Activated CD8-positive, alpha-beta T cell treated with anti-CD3 and anti-CD28 coated beads for 36 hours (primary cell): ENCODE results near the gene KRTAP10-6. TPM values are rescaled to one million over a fixed set of nuclear protein-coding genes. Genes with fewer than 3 reads are reported as not detected.
"Not testable (repeated sequence)": the region's sequence is repeated elsewhere in the genome, so short reads cannot be mapped to it uniquely, and the experiment has no call there.

Source experiments
- ATAC-seq: fragments of 200-7000 bp; cut with Tn5 transposase; one replicate; pipeline ENCODE4 v1.10.0; 2021; ENCODE audit warnings: mild to moderate bottlenecking, moderate library complexity
- CTCF ChIA-PET: fragments of 350-600 bp; sonication (Branson Sonifier 250); formaldehyde crosslinking; loops from one replicate; lab custom pipeline; 2021; ENCODE audit warnings: antibody characterized with exemption; lab: Charles Lee
- POLR2A ChIA-PET: fragments of 350-600 bp; sonication (Branson Sonifier 250); formaldehyde crosslinking; loops from one replicate; lab custom pipeline; 2021; ENCODE audit warnings: antibody characterized with exemption; lab: Charles Lee
- DNase-seq: peaks from one replicate; pipeline ENCODE4 v3.0.0-alpha.2; 2020
- H3K27ac Mint-ChIP-seq: one replicate; pipeline ENCODE4 v1.8.0; 2021; ENCODE audit warnings: mild to moderate bottlenecking, mixed read lengths
- H3K27me3 Mint-ChIP-seq: one replicate; pipeline ENCODE4 v1.8.0; 2021; ENCODE audit warnings: mixed read lengths
- H3K36me3 Mint-ChIP-seq: one replicate; pipeline ENCODE4 v1.8.0; 2021; ENCODE audit warnings: low read depth, mixed read lengths
- H3K4me1 Mint-ChIP-seq: one replicate; pipeline ENCODE4 v1.8.0; 2021; ENCODE audit warnings: low read depth, mixed read lengths
- H3K4me3 Mint-ChIP-seq: one replicate; pipeline ENCODE4 v1.8.0; 2021; ENCODE audit warnings: mild to moderate bottlenecking, moderate library complexity, mixed read lengths
- H3K9me3 Mint-ChIP-seq: one replicate; pipeline ENCODE4 v1.8.0; 2021; ENCODE audit warnings: mixed read lengths
- CTCF ChIP-seq: fragments of 200-600 bp; IDR thresholded peaks from one replicate; pipeline ENCODE4 v1.8.0; 2022; ENCODE audit warnings: antibody characterized with exemption, mild to moderate bottlenecking
- intact Hi-C: fragments of 100-400 bp; cut with micrococcal nuclease; formaldehyde crosslinking; loops from one replicate; pipeline ENCODE4 v1.10.0; 2022
- total RNA-seq, 2 experiments: library from RNA; stranded (reverse); gene quantifications; one replicate each; pipeline ENCODE4 v1.2.3, GENCODE V29; 2021

KRTAP10-6 gene
- not detected for total RNA-seq

GRCh38 chr21:44592446-44593311 is at the start of gene KRTAP10-6:
TSS of gene KRTAP10-6 (minus strand) at chr21:44592505. CDS start at chr21:44592484, 21 bp downstream.
- H3K27me3 Mint-ChIP-seq, result peaks cover 2% of the 10 kb centered on the region
- ChIA-PET CTCF (no interaction called here), POLR2A (no interaction called here)
- H3K27ac Mint-ChIP-seq, result no peak within 1 kb of the TSS
- no peak for TF ChIP-seq CTCF
- DNase-seq (no peak), ATAC-seq (no peak)
- H3K36me3 Mint-ChIP-seq, result no peaks in the 10 kb centered on the region
- no peaks in the 10 kb centered on the region for H3K4me1 Mint-ChIP-seq
- intact Hi-C loops, result no loop called here
- H3K4me3 Mint-ChIP-seq, result no peak within 1 kb of the TSS
- no peaks in the 10 kb centered on the region for H3K9me3 Mint-ChIP-seq

- Mint-ChIP-seq H3K36me3 (no peaks in the 10 kb centered on the region), H3K4me3 (no peak overlapping the region), H3K4me1 (no peaks in the 10 kb centered on the region), H3K9me3 (peaks cover 34% of the 10 kb centered on the region), H3K27me3 (no peaks in the 10 kb centered on the region), H3K27ac (no peak overlapping the region)
- TF ChIP-seq CTCF, result no peak
- intact Hi-C loops, result no loop called here
- CTCF ChIA-PET, result no interaction called here
- POLR2A ChIA-PET, result no interaction called here
- ATAC-seq (no peak), DNase-seq (no peak)
Measured at GRCh38 chr21:44640761-44641160, 48.5 kb upstream of the KRTAP10-6 start.

- H3K27ac Mint-ChIP-seq, result no peak overlapping the region
- intact Hi-C loops, result no loop called here
- CTCF ChIA-PET, result no interaction called here
Measured at GRCh38 chr21:44639331-44639655, 47.0 kb upstream of the KRTAP10-6 start.

GRCh38 chr21:44638506-44639330 is 46.4 kb upstream of the KRTAP10-6 start:
- CTCF ChIA-PET, H3K27ac Mint-ChIP-seq, H3K36me3 Mint-ChIP-seq, DNase-seq, intact Hi-C loops, H3K4me1 Mint-ChIP-seq, H3K27me3 Mint-ChIP-seq, POLR2A ChIA-PET, H3K4me3 Mint-ChIP-seq, ATAC-seq: not testable (repeated sequence)
- H3K9me3 Mint-ChIP-seq, result peaks cover 20% of the 10 kb centered on the region

More at GRCh38 chr21:44639331-44639655, 47.0 kb upstream of the KRTAP10-6 start:
- H3K36me3 Mint-ChIP-seq, result no peaks in the 10 kb centered on the region
- H3K27me3 Mint-ChIP-seq, result no peaks in the 10 kb centered on the region
- POLR2A ChIA-PET, result no interaction called here
- H3K4me1 Mint-ChIP-seq, result no peaks in the 10 kb centered on the region
- H3K4me3 Mint-ChIP-seq, result no peak overlapping the region
- peaks cover 24% of the 10 kb centered on the region for H3K9me3 Mint-ChIP-seq
- TF ChIP-seq CTCF, result no peak
- ATAC-seq, result no peak
- DNase-seq, result no peak

- H3K27ac Mint-ChIP-seq, CTCF ChIA-PET, ATAC-seq, DNase-seq, H3K36me3 Mint-ChIP-seq, POLR2A ChIA-PET, H3K4me1 Mint-ChIP-seq, H3K27me3 Mint-ChIP-seq, intact Hi-C loops, H3K4me3 Mint-ChIP-seq: not testable (repeated sequence)
- H3K9me3 Mint-ChIP-seq, result peaks cover 20% of the 10 kb centered on the region
Measured at GRCh38 chr21:44637851-44638348, 45.6 kb upstream of the KRTAP10-6 start.
